ENCODE measurements around the gene DENND1A. TPM values are rescaled to one million over a fixed set of nuclear protein-coding genes. Genes with fewer than 3 reads are reported as not detected.

Gene DENND1A
- total and polyA plus RNA-seq, 2 experiments from 2014 or later: 13.1 to 14.5 TPM

- TF ChIP-seq CTCF (IDR thresholded peaks at IDR 0.05; ENCODE audit: low read depth, low read length): no peak
Observed at GRCh38 chr9:123542435-123543225, 387.3 kb downstream of the DENND1A start.

GRCh38 chr9:123541411-123541810 lies 388.5 kb downstream of the DENND1A start:
- TF ChIP-seq CTCF (IDR thresholded peaks at IDR 0.05; ENCODE audit: low read depth, low read length): no peak
- no peak for DNase-seq (ENCODE audit: low read depth in 1 of 2, low spot score in 1 of 2)

More at GRCh38 chr9:123542435-123543225, 387.3 kb downstream of the DENND1A start:
- H3K4me3 ChIP-seq: no peak overlapping the region
- no peaks in the 10 kb centered on the region for H3K4me1 ChIP-seq (ENCODE audit: low read depth)
- no peak overlapping the region for H3K27ac ChIP-seq
- no peaks in the 10 kb centered on the region for H3K36me3 ChIP-seq
- H3K27me3 ChIP-seq: no peaks in the 10 kb centered on the region
- no peak for DNase-seq (ENCODE audit: low read depth in 1 of 2, low spot score in 1 of 2)
- no peaks in the 10 kb centered on the region for H3K9me3 ChIP-seq (ENCODE audit: low read depth)

GRCh38 chr9:123540457-123540856 lies 389.5 kb downstream of the DENND1A start:
- Histone ChIP-seq H3K9me3 (ENCODE audit: low read depth) (no peaks in the 10 kb centered on the region), H3K27me3 (no peaks in the 10 kb centered on the region), H3K4me3 (no peak overlapping the region), H3K27ac (no peak overlapping the region), H3K4me1 (ENCODE audit: low read depth) (no peaks in the 10 kb centered on the region), H3K36me3 (no peaks in the 10 kb centered on the region)
- no peak for TF ChIP-seq CTCF (IDR thresholded peaks at IDR 0.05; ENCODE audit: low read depth, low read length)
- no peak for DNase-seq (ENCODE audit: low read depth in 1 of 2, low spot score in 1 of 2)

More at GRCh38 chr9:123541411-123541810, 388.5 kb downstream of the DENND1A start:
- Histone ChIP-seq H3K9me3 (ENCODE audit: low read depth) (no peaks in the 10 kb centered on the region), H3K27ac (no peak overlapping the region), H3K27me3 (no peaks in the 10 kb centered on the region), H3K4me3 (no peak overlapping the region), H3K4me1 (ENCODE audit: low read depth) (no peaks in the 10 kb centered on the region), H3K36me3 (no peaks in the 10 kb centered on the region)

GRCh38 chr9:123537809-123538208 lies 392.1 kb downstream of the DENND1A start:
- no peaks in the 10 kb centered on the region for H3K27me3 ChIP-seq
- no peak overlapping the region for H3K27ac ChIP-seq
- DNase-seq (ENCODE audit: low read depth in 1 of 2, low spot score in 1 of 2): no peak
- TF ChIP-seq CTCF (IDR thresholded peaks at IDR 0.05; ENCODE audit: low read depth, low read length): no peak
- H3K4me1 ChIP-seq (ENCODE audit: low read depth): no peaks in the 10 kb centered on the region
- H3K9me3 ChIP-seq (ENCODE audit: low read depth): no peaks in the 10 kb centered on the region
- no peak overlapping the region for H3K4me3 ChIP-seq
- no peaks in the 10 kb centered on the region for H3K36me3 ChIP-seq

- no peaks in the 10 kb centered on the region for H3K4me1 ChIP-seq (ENCODE audit: low read depth)
- DNase-seq (ENCODE audit: low read depth in 1 of 2, low spot score in 1 of 2): no peak
- H3K36me3 ChIP-seq: no peaks in the 10 kb centered on the region
- no peaks in the 10 kb centered on the region for H3K9me3 ChIP-seq (ENCODE audit: low read depth)
- H3K4me3 ChIP-seq: no peak overlapping the region
- no peak overlapping the region for H3K27ac ChIP-seq
- H3K27me3 ChIP-seq: no peaks in the 10 kb centered on the region
- no peak for TF ChIP-seq CTCF (IDR thresholded peaks at IDR 0.05; ENCODE audit: low read depth, low read length)
Observed at GRCh38 chr9:123536455-123536868, 393.5 kb downstream of the DENND1A start.
